SK-N-SH (cell line): ENCODE measurements around the gene DVL1. TPM values are rescaled to one million over a fixed set of nuclear protein-coding genes. Genes with fewer than 3 reads are reported as not detected.
A peak's percentile ranks its signal among the peaks of the same experiment; 100 is the strongest.

Experiments used
- CTCF ChIA-PET: fragments of 300-600, 350-600 bp; formaldehyde crosslinking; extraction: SDS; loops from one replicate; lab custom pipeline; 2021; lab: Yijun Ruan, JAX
- POLR2A ChIA-PET: fragments of 350-600 bp; sonication (Branson Sonifier 250); formaldehyde crosslinking; extraction: SDS; loops from one replicate; lab custom pipeline; 2020; ENCODE audit warnings: antibody characterized with exemption, inconsistent platforms; lab: Yijun Ruan, JAX
- DNase-seq: peaks from one replicate; pipeline ENCODE4 v3.0.0; 2012
- H2AFZ ChIP-seq: fragments of 200-600 bp; sonication (generic); 2 replicates; pipeline ENCODE4 v1.8.1; 2016; ENCODE audit warnings: antibody characterized with exemption, mild to moderate bottlenecking, low read depth
- H3F3A ChIP-seq: fragments of 200-600 bp; sonication (generic); replicated peaks from 2 replicates; pipeline ENCODE3; 2016; ENCODE audit warnings: antibody characterized with exemption, mild to moderate bottlenecking; ENCODE audit not compliant: insufficient read depth
- H3K27ac ChIP-seq, 2 experiments: fragments of 200-500 bp in 1 of 2; fragments of 200-600 bp in 1 of 2; sonication (Bioruptor generic) in 1 of 2; sonication (generic), shearing (Covaris generic) in 1 of 2; 2 replicates each; pipeline versions ENCODE4 v1.5.1 to v1.6.1; 2014 to 2016; ENCODE audit warnings: low read depth in 2 of 2, inconsistent platforms in 1 of 2, low read length in 1 of 2, mild to moderate bottlenecking in 1 of 2, mixed read lengths in 1 of 2
- H3K27me3 ChIP-seq: fragments of 200-600 bp; sonication (generic), shearing (Covaris generic); 2 replicates; pipeline ENCODE4 v1.6.1; 2016; ENCODE audit warnings: mixed run types; ENCODE audit not compliant: insufficient read depth
- H3K36me3 ChIP-seq, 2 experiments: fragments of 200-500 bp in 1 of 2; fragments of 200-600 bp in 1 of 2; sonication (Bioruptor generic) in 1 of 2; sonication (generic) in 1 of 2; replicated peaks in 1 of 2; 2 replicates each; pipeline versions ENCODE3 to v1.5.1; 2014 to 2016; ENCODE audit warnings: low read length in 1 of 2, mild to moderate bottlenecking in 1 of 2; ENCODE audit not compliant: insufficient read depth in 2 of 2, control insufficient read depth in 1 of 2
- H3K4me1 ChIP-seq, 2 experiments: fragments of 200-500 bp in 1 of 2; fragments of 200-600 bp in 1 of 2; sonication (Bioruptor generic) in 1 of 2; sonication (generic), shearing (Covaris generic) in 1 of 2; 2 replicates each; pipeline versions ENCODE4 v1.5.1 to v1.6.1; 2014 to 2016; ENCODE audit warnings: low read depth in 1 of 2, low read length in 1 of 2, mixed run types in 1 of 2; ENCODE audit not compliant: insufficient read depth in 2 of 2, control insufficient read depth in 1 of 2
- H3K4me2 ChIP-seq: fragments of 200-600 bp; sonication (generic), shearing (Covaris generic); 2 replicates; pipeline ENCODE4 v1.6.1; 2017; ENCODE audit warnings: mixed run types
- H3K4me3 ChIP-seq, 2 experiments: fragments of 200-500 bp in 1 of 2; fragments of 200-600 bp in 1 of 2; sonication (Bioruptor generic) in 1 of 2; sonication (generic), shearing (Covaris generic) in 1 of 2; 2 replicates each; pipeline versions ENCODE4 v1.5.1 to v1.8.1; 2014 to 2016; ENCODE audit warnings: low read depth in 2 of 2, inconsistent platforms in 1 of 2, low read length in 1 of 2, mild to moderate bottlenecking in 1 of 2, mixed read lengths in 1 of 2, moderate library complexity in 1 of 2
- H3K79me2 ChIP-seq: fragments of 200-600 bp; sonication (generic); 2 replicates; pipeline ENCODE4 v1.8.1; 2017; ENCODE audit warnings: mild to moderate bottlenecking; ENCODE audit not compliant: insufficient read depth
- H3K9ac ChIP-seq: fragments of 200-600 bp; sonication (generic); 2 replicates; pipeline ENCODE4 v1.6.1; 2017; ENCODE audit warnings: mixed run types
- H3K9me2 ChIP-seq: fragments of 200-600 bp; sonication (generic); 2 replicates; pipeline ENCODE4 v1.6.1; 2017; ENCODE audit warnings: mixed run types
- H3K9me3 ChIP-seq: fragments of 200-600 bp; sonication (generic); 2 replicates; pipeline ENCODE4 v1.6.1; 2017; ENCODE audit warnings: mixed run types, mild to moderate bottlenecking, moderate library complexity
- H4K20me1 ChIP-seq: fragments of 200-600 bp; sonication (generic); 2 replicates; pipeline ENCODE4 v1.6.1; 2017; ENCODE audit warnings: mild to moderate bottlenecking, mixed run types; ENCODE audit not compliant: insufficient read depth
- CTCF ChIP-seq: fragments of 200-600 bp; sonication (generic); IDR thresholded peaks from 2 replicates; pipeline ENCODE4 v1.6.1; 2017; ENCODE audit warnings: antibody characterized with exemption, mild to moderate bottlenecking, moderate library complexity
- ELF1 ChIP-seq: IDR thresholded peaks from 2 replicates; pipeline ENCODE4 v1.4.0; 2012
- FOXJ3 ChIP-seq: sonication (generic); formaldehyde crosslinking; IDR thresholded peaks from 2 replicates; pipeline ENCODE4 v1.5.1; 2020; ENCODE audit warnings: mild to moderate bottlenecking, missing genetic modification reagents
- JUND ChIP-seq: IDR thresholded peaks from 2 replicates; pipeline ENCODE4 v1.4.0; 2012
- MAX ChIP-seq: IDR thresholded peaks from 2 replicates; pipeline ENCODE4 v1.4.0; 2012; ENCODE audit warnings: low read depth
- MEF2A ChIP-seq: IDR thresholded peaks from 2 replicates; pipeline ENCODE4 v1.4.0; 2012; ENCODE audit warnings: low read depth, borderline replicate concordance
- MXI1 ChIP-seq: IDR thresholded peaks from 2 replicates; pipeline ENCODE4 v1.6.1; 2012; ENCODE audit warnings: mild to moderate bottlenecking, low read depth, low read length, improper control_type of control experiment
- NFIC ChIP-seq: IDR thresholded peaks from 2 replicates; pipeline ENCODE4 v1.4.0; 2012; ENCODE audit warnings: borderline replicate concordance
- NRF1 ChIP-seq: IDR thresholded peaks from 2 replicates; pipeline ENCODE4 v1.6.1; 2012; ENCODE audit warnings: low read depth, mild to moderate bottlenecking, low read length
- PBX3 ChIP-seq: IDR thresholded peaks from 2 replicates; pipeline ENCODE4; 2012
- POLR2AphosphoS5 ChIP-seq: IDR thresholded peaks from 2 replicates; pipeline ENCODE4 v1.6.1; 2012; ENCODE audit warnings: low read depth, low read length
- RAD21 ChIP-seq: IDR thresholded peaks from 2 replicates; pipeline ENCODE4 v1.6.1; 2012; ENCODE audit warnings: mild to moderate bottlenecking, low read length
- RFX5 ChIP-seq: IDR thresholded peaks from 2 replicates; pipeline ENCODE4 v1.6.1; 2012; ENCODE audit warnings: mild to moderate bottlenecking, improper control_type of control experiment, low read length
- SMC3 ChIP-seq: IDR thresholded peaks from 2 replicates; pipeline ENCODE4 v1.6.1; 2012; ENCODE audit warnings: low read depth, low read length, improper control_type of control experiment
- TAF1 ChIP-seq: IDR thresholded peaks from 2 replicates; pipeline ENCODE4 v1.6.1; 2012; ENCODE audit warnings: low read depth, mild to moderate bottlenecking, low read length, moderate library complexity, borderline replicate concordance
- USF1 ChIP-seq: IDR thresholded peaks from 2 replicates; pipeline ENCODE4 v1.4.0; 2012; ENCODE audit warnings: low read depth, borderline replicate concordance
- USF2 ChIP-seq: fragments of 150-350 bp; IDR thresholded peaks from 2 replicates; pipeline ENCODE4 v1.6.1; 2017; ENCODE audit warnings: antibody characterized with exemption, low read length, low read depth, borderline replicate concordance
- YY1 ChIP-seq: IDR thresholded peaks from 2 replicates; pipeline ENCODE4 v1.4.0; 2012; ENCODE audit warnings: low read depth, mild to moderate bottlenecking
- ZBTB33 ChIP-seq: IDR thresholded peaks from 2 replicates; pipeline ENCODE4 v1.4.0; 2012; ENCODE audit warnings: low read depth, borderline replicate concordance
- WGBS: methylation state at CpG from one replicate; pipeline ENCODE4 v1.1.6; 2017; ENCODE audit warnings: low lambda C conversion rate; 5-methylcytosine and 5-hydroxymethylcytosine counted together
- polyA plus RNA-seq, 3 experiments: library from polyadenylated mRNA; depleted of rRNA; stranded (reverse); fragments of >200 nt; gene quantifications; 2 replicates each; pipeline ENCODE4 v1.2.3, GENCODE V29; 2012

DVL1 gene
- polyA plus RNA-seq, 1 of the 3 experiments (the other 2 are of a cell fraction) = 32.0 TPM

- CTCF ChIA-PET = interaction anchor here (1.4 kb wide), 1 partner anchor 34 kb away, joined by 4 read pairs; no protein-coding TSS in a partner anchor
- 90% methylated on average over 7 of the region's 18 CpGs for WGBS
These were observed 11.4 kb downstream of the DVL1 start for GRCh38 chr1:1337793-1338147.

More at GRCh38 chr1:1337793-1338147, 11.4 kb downstream of the DVL1 start:
- no peak overlapping the region for H3K4me3 ChIP-seq
- H3F3A ChIP-seq = no peaks in the 10 kb centered on the region
- no peak overlapping the region for H3K4me2 ChIP-seq
- no peak overlapping the region for H3K27ac ChIP-seq
- H2AFZ ChIP-seq = no peak overlapping the region
- H3K4me1 ChIP-seq = no peaks in the 10 kb centered on the region
- no peaks in the 10 kb centered on the region for H3K27me3 ChIP-seq
- H3K79me2 ChIP-seq = no peaks in the 10 kb centered on the region
- POLR2A ChIA-PET = no interaction called here
- TF ChIP-seq FOXJ3 (CRISPR knock-in tag) (no peak), USF2 (no peak), YY1 (no peak), ELF1 (no peak), USF1 (no peak), NFIC (no peak), JUND (no peak), NRF1 (no peak), SMC3 (no peak), ZBTB33 (no peak), RAD21 (no peak), MAX (no peak), CTCF (no peak), PBX3 (no peak), MXI1 (no peak), TAF1 (no peak), POLR2AphosphoS5 (no peak), RFX5 (no peak), MEF2A (no peak)
- H3K9me3 ChIP-seq = no peaks in the 10 kb centered on the region
- peak; percentile 91 for DNase-seq
- H4K20me1 ChIP-seq = peaks cover 5% of the 10 kb centered on the region; the same call in 1 of the 2 replicates
- H3K9ac ChIP-seq = no peak overlapping the region
- peaks cover 0 to 20% of the 10 kb centered on the region in 2 experiments for H3K36me3 ChIP-seq
- no peaks in the 10 kb centered on the region for H3K9me2 ChIP-seq
